ENCODE data around the gene IARS2. TPM values are rescaled to one million over a fixed set of nuclear protein-coding genes. Genes with fewer than 3 reads are reported as not detected.

Gene IARS2
- total and polyA plus RNA-seq, 11 donors, result 23.2 to 87.2 (median 78.2) TPM

GRCh38 chr1:220089650-220090556 lies 4.0 kb upstream of the IARS2 start, which contains the start of gene BPNT1:
TSS of gene BPNT1 (minus strand) at chr1:220089788. CDS start at chr1:220079846, 9,942 bp downstream.
- ATAC-seq (peak; percentile 79 to 91 (median 86)), DNase-seq (peak; percentile 92 to 96 (median 94))
- peak within 1 kb of the TSS; percentile 25 to 75 (median 68) for H3K4me3 ChIP-seq
- H3K27ac ChIP-seq, result peak within 1 kb of the TSS in 10 of 12 donors; percentile 20 to 81 (median 64)
- no peaks in the 10 kb centered on the region for H3K36me3 ChIP-seq
- H3K9me3 ChIP-seq, result no peaks in the 10 kb centered on the region
- no peaks in the 10 kb centered on the region for H3K27me3 ChIP-seq
- intact Hi-C loops (cut with DNase I), result loop anchor here in 4 of 10 donors (2.0 to 5.0 kb wide), 2 partner anchors 41 to 43 kb away; partner anchors contain the start of gene EPRS1 (in 3 of the 4)
- WGBS, 4 donors, result 6 to 9% (median 7%) methylated on average over 35 of the region's 35 CpGs
- no peak for TF ChIP-seq CTCF (IDR thresholded peaks at IDR 0.05)
- peak in 1 of 2 donors; percentile 65 for TF ChIP-seq POLR2A (IDR thresholded peaks at IDR 0.05)
- H3K4me1 ChIP-seq, result peaks cover 0 to 17% (median 5%) of the 10 kb centered on the region in 12 donors

- no peak for TF ChIP-seq CTCF (IDR thresholded peaks at IDR 0.05)
- TF ChIP-seq POLR2A (IDR thresholded peaks at IDR 0.05), result no peak
- H3K9me3 ChIP-seq, result no peaks in the 10 kb centered on the region
- peaks cover 0 to 19% (median 11%) of the 10 kb centered on the region in 9 donors for H3K36me3 ChIP-seq
- no peak overlapping the region for H3K4me3 ChIP-seq
- WGBS, 4 donors, result 94 to 100% (median 97%) methylated on average over 1 of the region's 1 CpG
- H3K27ac ChIP-seq, result no peak overlapping the region
- intact Hi-C loops (cut with DNase I), result loop anchor here in 2 of 10 donors (5.0 kb wide), 1 partner anchor 45 kb away; the partner anchor contains the start of gene EPRS1 (in 2 of the 2)
- H3K27me3 ChIP-seq, result no peaks in the 10 kb centered on the region
- DNase-seq (no peak), ATAC-seq (no peak)
- H3K4me1 ChIP-seq, result peaks cover 0 to 28% (median 14%) of the 10 kb centered on the region in 12 donors
Observed at GRCh38 chr1:220092694-220093093, 1.2 kb upstream of the IARS2 start.

GRCh38 chr1:220093361-220094015 lies 444 bp upstream of the IARS2 start:
- DNase-seq (no peak), ATAC-seq (no peak)
- Histone ChIP-seq H3K27ac (peak overlapping the region in 7 of 12 donors; percentile 79 to 89 (median 88)), H3K9me3 (no peaks in the 10 kb centered on the region), H3K27me3 (no peaks in the 10 kb centered on the region), H3K4me1 (peaks cover 0 to 28% (median 14%) of the 10 kb centered on the region in 12 donors), H3K36me3 (peaks cover 0 to 27% (median 19%) of the 10 kb centered on the region in 9 donors), H3K4me3 (peak overlapping the region; percentile 70 to 99 (median 90))
- TF ChIP-seq CTCF (IDR thresholded peaks at IDR 0.05) (no peak), POLR2A (IDR thresholded peaks at IDR 0.05) (no peak)
- intact Hi-C loops (cut with DNase I), result loop anchor here in 3 of 10 donors (2.0 to 5.0 kb wide), 2 partner anchors 46 to 47 kb away; partner anchors contain the start of gene EPRS1 (in 3 of the 3)
- 21 to 25% (median 22%) methylated on average over 12 of the region's 12 CpGs for WGBS, 4 donors
